Measurements from ENCODE around the gene CD248.

The CD248 gene

GRCh38 chr11:66265531-66266377 is 51.1 kb downstream of the CD248 start:
- Histone ChIP-seq H3K27ac (ENCODE audit: poor library complexity, severe bottlenecking) (no peak overlapping the region), H3K4me3 (ENCODE audit: severe bottlenecking) (no peak overlapping the region), H3K9me3 (ENCODE audit: severe bottlenecking) (no peaks in the 10 kb centered on the region), H3K36me3 (ENCODE audit: low read depth) (peaks cover 35% of the 10 kb centered on the region), H3K4me1 (ENCODE audit: insufficient read depth, poor library complexity, severe bottlenecking) (no peaks in the 10 kb centered on the region), H3K27me3 (ENCODE audit: insufficient read depth, poor library complexity, severe bottlenecking) (no peaks in the 10 kb centered on the region)
- ATAC-seq (ENCODE audit: low read depth): no peak
- peak; percentile 53 for DNase-seq (ENCODE audit: low spot score)
- TF ChIP-seq CTCF (IDR thresholded peaks at IDR 0.05; ENCODE audit: poor library complexity, severe bottlenecking): no peak

GRCh38 chr11:66264914-66265313 is 51.9 kb downstream of the CD248 start:
- Histone ChIP-seq H3K27me3 (ENCODE audit: insufficient read depth, poor library complexity, severe bottlenecking) (no peaks in the 10 kb centered on the region), H3K27ac (ENCODE audit: poor library complexity, severe bottlenecking) (no peak overlapping the region), H3K4me3 (ENCODE audit: severe bottlenecking) (no peak overlapping the region), H3K9me3 (ENCODE audit: severe bottlenecking) (no peaks in the 10 kb centered on the region), H3K4me1 (ENCODE audit: insufficient read depth, poor library complexity, severe bottlenecking) (no peaks in the 10 kb centered on the region), H3K36me3 (ENCODE audit: low read depth) (peaks cover 27% of the 10 kb centered on the region)
- peak; percentile 13 for TF ChIP-seq CTCF (IDR thresholded peaks at IDR 0.05; ENCODE audit: poor library complexity, severe bottlenecking)
- ATAC-seq (ENCODE audit: low read depth) (no peak), DNase-seq (ENCODE audit: low spot score) (no peak)
